Non-pigmented ciliary epithelial cell (primary cell): ENCODE measurements around the gene PGBD2.
"Not testable (repeated sequence)": the region's sequence is repeated elsewhere in the genome, so short reads cannot be mapped to it uniquely, and the experiment has no call there.

Experiments
- DNase-seq: peaks from one replicate; pipeline ENCODE4 v3.0.0-alpha.2; 2010; ENCODE audit warnings: low read depth

Gene PGBD2

GRCh38 chr1:248890549-248891498 lies 15.2 kb upstream of the PGBD2 start:
- DNase-seq = no peak

GRCh38 chr1:248891758-248892157 lies 14.3 kb upstream of the PGBD2 start:
- DNase-seq = no peak

GRCh38 chr1:248892590-248892989 lies 13.4 kb upstream of the PGBD2 start:
- DNase-seq = no peak

- no peak for DNase-seq
Observed at GRCh38 chr1:248894837-248895236, 11.2 kb upstream of the PGBD2 start.

- DNase-seq = no peak
Observed at GRCh38 chr1:248897412-248898337, 8.4 kb upstream of the PGBD2 start.

- DNase-seq = no peak
Observed at GRCh38 chr1:248900637-248901036, 5.4 kb upstream of the PGBD2 start.

GRCh38 chr1:248901578-248901977 lies 4.5 kb upstream of the PGBD2 start:
- DNase-seq = no peak

- DNase-seq = no peak
Observed at GRCh38 chr1:248904437-248905216, 1.4 kb upstream of the PGBD2 start.

- DNase-seq = no peak
Observed at GRCh38 chr1:248905662-248906008, 400 bp upstream of the PGBD2 start.

GRCh38 chr1:248906753-248907661 lies 972 bp downstream of the PGBD2 start:
- DNase-seq = no peak

GRCh38 chr1:248910761-248911160 lies 4.7 kb downstream of the PGBD2 start:
- DNase-seq = no peak

GRCh38 chr1:248913933-248914332 lies 7.9 kb downstream of the PGBD2 start:
- no peak for DNase-seq

GRCh38 chr1:248914796-248915381 lies 8.9 kb downstream of the PGBD2 start:
- DNase-seq = no peak

- DNase-seq = no peak
Observed at GRCh38 chr1:248918131-248918530, 12.1 kb downstream of the PGBD2 start.

- DNase-seq = no peak
Observed at GRCh38 chr1:248923352-248924338, 17.6 kb downstream of the PGBD2 start.

GRCh38 chr1:248924696-248925532 lies 18.9 kb downstream of the PGBD2 start:
- peak; percentile 38 for DNase-seq

- DNase-seq = not testable (repeated sequence)
Observed at GRCh38 chr1:248925859-248926258, 19.8 kb downstream of the PGBD2 start.

- DNase-seq = peak; percentile 37
Observed at GRCh38 chr1:248926401-248927182, 20.6 kb downstream of the PGBD2 start.
